ENCODE measurements around the gene SOWAHD.
A peak's percentile ranks its signal among the peaks of the same experiment; 100 is the strongest.
"Not testable (repeated sequence)": the region's sequence is repeated elsewhere in the genome, so short reads cannot be mapped to it uniquely, and the experiment has no call there.

The SOWAHD gene

DNA sequence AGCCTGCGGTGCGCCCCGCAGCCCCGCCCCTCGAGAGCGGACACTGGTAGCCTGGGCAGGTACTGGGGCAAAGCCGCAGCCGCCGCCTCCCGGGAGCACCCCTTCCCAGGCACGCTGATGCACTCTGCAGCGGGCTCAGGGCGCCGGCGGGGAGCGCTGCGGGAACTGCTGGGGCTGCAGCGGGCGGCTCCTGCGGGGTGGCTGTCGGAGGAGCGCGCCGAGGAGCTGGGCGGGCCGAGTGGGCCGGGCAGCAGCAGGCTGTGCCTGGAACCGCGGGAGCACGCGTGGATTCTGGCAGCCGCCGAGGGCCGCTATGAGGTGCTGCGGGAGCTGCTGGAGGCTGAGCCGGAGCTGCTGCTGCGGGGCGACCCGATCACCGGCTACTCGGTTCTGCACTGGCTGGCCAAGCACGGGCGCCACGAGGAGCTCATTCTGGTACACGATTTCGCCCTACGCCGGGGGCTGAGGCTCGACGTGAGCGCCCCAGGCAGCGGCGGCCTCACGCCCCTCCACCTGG is 401 bp downstream of the SOWAHD start:
- DNase-seq (ENCODE audit: low spot score), result peak; percentile 59

DNA sequence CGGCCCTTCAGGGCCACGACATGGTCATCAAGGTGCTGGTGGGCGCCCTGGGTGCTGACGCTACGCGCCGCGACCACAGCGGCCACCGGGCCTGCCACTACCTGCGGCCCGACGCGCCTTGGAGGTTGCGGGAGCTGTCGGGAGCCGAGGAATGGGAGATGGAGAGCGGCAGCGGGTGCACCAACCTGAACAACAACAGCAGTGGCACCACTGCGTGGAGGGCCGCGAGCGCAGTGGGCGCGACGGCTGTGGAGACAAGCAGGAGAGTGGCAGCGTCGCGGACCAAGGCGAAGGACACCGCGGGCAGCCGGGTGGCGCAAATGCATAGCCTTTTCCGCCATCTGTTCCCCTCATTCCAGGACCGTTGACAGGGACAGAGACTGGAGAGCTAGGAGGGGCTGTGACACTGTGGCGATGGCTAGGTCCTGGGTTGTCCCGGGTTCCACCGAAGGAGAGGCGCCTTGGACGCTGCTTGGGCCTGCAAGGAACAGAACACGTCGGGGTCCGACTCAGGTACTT is 919 bp downstream of the SOWAHD start:
- DNase-seq (ENCODE audit: low spot score), result no peak

DNA sequence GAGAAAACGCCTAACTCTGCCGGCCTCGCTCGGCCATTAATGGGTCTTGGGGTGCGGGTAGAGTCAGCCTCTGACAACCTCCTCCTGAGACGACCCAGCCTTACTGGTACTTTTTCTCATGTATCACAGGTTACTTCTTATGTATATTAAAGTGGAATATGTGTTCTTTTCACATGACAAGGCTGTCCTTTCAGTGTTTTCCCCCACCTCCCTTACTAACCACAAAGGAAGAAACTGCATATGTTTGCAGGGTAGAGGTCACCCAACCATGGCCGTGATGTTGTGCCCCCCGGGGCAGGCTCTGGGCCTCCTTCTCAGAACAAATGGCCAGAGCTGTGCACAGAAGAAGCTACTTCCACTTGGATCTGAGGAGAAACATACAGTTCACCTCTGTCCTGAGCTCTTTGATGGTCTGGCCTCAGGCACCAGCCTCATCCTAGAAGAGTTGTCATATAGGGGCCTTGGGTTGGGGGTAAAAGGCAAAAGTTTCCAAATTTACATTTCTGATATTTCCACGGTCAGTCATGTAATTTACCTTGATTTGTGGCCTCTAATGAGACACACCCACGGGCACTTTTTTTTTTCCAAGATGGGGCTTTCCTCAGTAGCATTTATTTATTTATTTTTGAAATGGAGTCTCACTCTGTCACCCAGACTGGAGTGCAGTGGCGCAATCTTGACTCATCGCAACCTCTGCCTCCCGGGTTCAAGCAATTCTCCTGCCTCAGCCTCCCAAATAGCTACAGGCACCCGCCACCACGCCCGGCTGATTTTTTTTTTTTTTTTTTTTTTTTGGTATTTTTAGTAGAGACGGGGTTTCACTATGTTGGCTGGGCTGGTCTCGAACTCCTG is 1.9 kb downstream of the SOWAHD start:
- DNase-seq (ENCODE audit: low spot score), result no peak

DNA sequence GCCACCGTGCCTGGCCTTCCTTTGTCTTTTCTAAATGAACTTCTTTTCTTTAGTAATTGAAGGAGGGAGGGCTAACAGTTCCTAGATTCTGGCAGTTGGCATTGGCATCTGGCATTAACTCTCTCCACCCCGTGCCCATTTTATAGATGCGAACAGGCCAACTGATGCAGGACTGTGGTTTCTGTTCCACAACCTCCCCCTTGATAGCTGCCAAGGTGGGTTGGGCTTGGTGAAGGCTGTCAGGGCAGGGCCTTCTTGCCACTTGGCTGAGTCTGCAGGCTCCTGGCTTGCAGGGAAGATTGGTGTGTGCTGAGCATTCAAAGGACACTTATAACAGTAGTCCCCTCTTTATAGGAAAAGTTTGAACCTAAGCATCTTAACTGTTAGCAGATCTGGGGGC is 4.3 kb downstream of the SOWAHD start:
- no peak for DNase-seq (ENCODE audit: low spot score)

DNA sequence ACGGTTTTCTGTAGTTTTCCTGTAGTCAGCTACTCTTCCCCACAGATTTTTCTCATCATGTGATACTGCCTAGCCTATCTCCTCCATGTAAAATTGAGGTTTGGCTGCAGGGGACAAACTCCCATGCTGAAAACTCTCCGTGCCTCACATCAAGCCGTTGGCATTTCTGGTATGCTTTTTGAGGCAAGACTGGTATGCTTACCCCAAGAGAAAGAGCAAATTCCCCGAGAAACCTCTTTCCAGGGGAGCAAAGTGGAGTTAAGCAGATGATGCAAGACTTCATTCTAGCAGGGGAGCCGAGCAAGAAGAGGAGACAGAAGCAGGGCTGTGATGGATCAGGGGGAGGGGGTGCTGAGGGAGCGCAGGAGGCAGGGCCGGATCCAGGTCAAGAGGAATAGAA is 4.8 kb downstream of the SOWAHD start:
- no peak for DNase-seq (ENCODE audit: low spot score)

DNA sequence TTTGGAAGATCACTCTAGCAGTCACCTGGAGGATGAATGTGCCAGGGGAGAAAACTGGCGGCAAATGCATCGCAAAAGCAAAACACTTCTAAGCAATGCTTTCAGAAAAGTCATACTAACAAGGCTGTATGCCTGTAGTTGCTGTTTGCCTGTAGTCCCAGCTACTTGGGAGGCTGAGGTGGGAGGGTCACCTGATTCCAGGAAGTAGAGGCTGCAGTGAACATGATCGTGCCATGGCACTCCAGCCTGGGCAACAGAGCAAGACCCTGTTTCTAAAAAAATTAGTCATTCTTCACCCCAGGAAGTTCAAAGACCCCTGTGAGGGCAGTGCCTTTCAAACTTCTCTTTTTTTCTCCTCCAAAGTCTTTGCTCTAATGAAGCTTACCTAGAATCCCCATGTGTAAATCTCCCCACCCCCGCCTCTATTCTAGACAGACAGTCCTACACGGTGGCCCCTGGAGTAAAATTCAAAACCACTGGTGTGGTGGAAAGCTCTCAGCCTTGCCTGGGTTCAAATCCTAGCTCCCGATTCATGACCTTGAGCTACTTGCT is 5.5 kb downstream of the SOWAHD start:
- DNase-seq (ENCODE audit: low spot score), result no peak

DNA sequence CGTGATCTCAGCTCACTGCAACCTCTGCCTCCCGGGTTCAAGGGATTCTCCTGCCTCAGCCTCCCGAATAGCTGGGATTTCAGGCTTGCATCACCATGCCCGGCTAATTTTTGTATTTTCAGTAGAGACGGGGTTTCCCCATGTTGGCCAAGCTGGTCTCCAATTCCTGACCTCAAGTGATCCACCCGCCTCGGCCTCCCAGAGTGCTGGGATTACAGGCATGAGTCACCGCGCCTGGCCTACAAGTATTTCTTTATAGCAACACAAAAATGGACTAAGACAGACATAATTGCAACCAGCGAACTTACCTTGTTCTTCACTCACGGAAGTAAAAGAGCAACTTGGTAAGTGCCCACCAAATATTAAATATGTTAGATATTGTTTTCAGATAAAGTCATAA is 10.0 kb downstream of the SOWAHD start:
- DNase-seq (ENCODE audit: low spot score), result not testable (repeated sequence)

DNA sequence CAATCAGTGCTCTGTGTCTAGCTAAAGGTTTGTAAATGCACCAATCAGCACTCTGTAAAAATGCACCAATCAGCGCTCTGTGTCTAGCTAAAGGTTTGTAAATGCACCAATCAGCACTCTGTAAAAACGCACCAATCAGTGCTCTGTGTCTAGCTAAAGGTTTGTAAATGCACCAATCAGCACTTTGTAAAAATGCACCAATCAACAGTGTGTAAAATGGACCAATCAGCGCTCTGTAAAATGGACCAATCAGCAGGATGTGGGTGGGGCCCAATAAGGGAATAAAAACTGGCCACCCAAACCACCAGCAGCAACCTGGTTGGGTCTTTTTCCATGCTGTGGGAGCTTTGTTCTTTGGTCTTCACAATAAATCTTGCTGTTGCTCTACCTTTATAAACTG is 11.0 kb downstream of the SOWAHD start:
- not testable (repeated sequence) for DNase-seq (ENCODE audit: low spot score)

DNA sequence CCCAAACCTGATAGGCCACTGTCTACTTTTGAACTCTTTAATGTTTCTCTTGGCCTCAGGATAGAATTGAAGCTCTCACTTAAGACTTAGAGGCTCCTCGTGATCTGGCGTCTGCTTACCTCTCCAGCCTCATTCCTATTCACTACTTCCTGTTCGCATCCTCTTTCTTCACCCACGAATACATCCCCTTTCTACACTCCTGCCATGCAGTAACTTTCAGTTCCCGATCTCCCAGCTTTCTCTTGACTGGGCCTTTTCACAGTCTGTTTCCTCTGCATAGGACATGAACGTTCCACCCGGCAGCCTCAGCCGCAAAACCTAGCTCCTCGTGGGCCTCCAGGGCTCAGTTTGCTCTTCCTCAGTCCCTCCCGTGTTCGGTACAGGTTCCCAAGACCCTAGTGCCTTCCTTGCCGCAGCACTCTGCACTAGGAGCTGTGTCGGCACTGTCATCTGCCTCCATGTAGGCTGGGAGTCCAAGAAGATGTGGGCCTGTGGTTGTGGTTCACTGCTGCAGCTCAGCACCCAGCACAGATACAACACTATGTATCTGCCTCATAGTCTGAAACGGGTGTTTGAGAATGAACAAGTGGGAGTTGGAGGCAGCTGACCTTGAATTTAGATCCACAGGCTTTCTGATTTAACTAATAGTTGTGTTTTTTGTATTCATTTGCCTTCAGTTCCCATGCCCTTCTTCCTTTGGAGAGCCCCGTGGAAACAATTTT is 17.3 kb downstream of the SOWAHD start:
- DNase-seq (ENCODE audit: low spot score), result no peak

DNA sequence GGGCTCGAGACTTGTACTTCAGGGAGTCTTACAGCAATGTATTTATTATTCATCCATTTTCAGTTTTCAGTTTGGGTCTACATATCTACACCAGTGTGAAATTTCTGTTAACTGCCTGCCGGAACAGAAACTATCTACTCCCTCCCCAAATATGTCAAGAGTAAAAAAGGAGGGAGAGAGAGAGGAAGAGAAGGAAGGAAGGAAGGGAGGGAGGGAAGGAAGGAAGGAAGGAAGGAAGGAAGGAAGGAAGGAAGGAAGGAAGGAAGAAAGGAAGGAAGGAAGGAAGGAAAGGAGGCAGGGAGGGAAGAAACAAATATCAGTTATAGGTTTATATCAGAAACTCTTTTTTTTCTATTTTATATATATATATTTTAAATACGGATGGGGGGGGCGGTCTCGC is 20.4 kb downstream of the SOWAHD start:
- no peak for DNase-seq (ENCODE audit: low spot score)

DNA sequence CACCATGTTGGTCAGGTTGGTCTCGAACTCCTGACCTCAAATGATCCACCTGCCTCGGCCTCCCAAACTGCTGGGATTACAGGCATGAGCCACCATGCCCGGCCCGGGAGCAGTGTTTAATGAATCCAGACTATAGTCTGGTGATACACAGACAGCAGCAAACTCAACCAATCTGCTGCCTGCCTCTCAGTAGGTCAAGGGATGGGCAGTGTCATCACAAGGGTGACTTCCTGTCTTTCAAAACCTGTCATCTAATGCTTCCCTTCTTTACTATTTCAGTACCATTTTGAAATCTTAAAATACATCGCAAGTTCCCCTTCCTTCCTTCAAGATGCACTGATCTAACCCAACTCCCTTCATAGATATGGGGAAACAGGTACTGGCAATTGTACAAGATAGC is 24.6 kb downstream of the SOWAHD start:
- no peak for DNase-seq (ENCODE audit: low spot score)

DNA sequence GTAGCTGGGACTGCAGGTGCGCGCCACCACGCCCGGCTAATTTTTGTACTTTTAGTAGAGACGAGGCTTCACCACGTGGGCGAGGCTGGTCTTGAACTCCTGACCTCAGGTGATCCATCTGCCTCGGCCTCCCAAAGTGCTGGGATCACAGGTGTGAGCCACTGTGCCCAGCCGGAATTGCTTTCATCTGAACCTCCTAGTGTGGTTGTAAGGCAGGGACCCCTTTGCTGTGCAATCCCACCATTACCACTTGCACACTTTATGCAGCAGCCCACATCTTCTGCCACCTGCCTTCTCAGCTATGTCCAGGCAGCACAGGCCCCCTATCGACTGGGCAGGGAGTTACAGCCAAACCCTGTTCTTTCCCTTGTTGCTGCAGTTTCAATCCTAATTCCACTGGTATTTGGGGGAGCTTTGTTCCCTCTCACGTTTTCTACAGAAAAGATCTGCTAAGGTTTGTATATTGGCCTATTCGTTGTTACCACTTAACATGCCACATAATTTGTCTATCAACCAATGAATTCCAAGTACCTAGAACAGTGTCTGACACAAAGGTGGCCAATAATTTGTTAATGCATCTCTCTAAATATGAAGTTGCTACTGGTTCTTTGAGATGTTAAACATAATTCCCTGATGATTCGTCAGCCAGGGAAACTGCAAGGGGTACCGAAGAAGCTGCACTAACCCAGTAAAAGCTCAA is 26.5 kb downstream of the SOWAHD start:
- DNase-seq (ENCODE audit: low spot score), result no peak

DNA sequence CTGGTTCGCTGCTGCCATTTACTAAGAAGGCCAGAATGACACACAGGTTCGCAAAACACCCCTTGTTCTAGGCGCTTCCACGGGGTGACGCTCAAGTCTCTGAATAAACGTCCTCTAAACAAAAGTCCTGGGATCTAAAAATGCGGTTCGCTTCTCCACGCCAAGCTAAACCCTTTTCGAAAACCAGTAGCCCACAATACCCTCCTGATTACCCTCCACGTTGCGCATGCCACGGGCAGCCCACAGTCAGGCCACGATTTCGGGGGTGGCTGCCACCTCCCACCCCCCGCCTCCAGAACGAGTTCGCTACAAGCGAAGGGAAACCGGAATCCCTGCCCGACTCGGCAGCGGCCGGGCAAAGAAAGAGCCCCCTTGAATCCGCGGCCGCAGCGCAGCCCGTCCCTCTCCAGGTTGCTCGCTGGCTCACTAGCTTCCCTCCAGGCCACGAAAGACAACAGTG is 32.6 kb downstream of the SOWAHD start:
- no peak for DNase-seq (ENCODE audit: low spot score)

DNA sequence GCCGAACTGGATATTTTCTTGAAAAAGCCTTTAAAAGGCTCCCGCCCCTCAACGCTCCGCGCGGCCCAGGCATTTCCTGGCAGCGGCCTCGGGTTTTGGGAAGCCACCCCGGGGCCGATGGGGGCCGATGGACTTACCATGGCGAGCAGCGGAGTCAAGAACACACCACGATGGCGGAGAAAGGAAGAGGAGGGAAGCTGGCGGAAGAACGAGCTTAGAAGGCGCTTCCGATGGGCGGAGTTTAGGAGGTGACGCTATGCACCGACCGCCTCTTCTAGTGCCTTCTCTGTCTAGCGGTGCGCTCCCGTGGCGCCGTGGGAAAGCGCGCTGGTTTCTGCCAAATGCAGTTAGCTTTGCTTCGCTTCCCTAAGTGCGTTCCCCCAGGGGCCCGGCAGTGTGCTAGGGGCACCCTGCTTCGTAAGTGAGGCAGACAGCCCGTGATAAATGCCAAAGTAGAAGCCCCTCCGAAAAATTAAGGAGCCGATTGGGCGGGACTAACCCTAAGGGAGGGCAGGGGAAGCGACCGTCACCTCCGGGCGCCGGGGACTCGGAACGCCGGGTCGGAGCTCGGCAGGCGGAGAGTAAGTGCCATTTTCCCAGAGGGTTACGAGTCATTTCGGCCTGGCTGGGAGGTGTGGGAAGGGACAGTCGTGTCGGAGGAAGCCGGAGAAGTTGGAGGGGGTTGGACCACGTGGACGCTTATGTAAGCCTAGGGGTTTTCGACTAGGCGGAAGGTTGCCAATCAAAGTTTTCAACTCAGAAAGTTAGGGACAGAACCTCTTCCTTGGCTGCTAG is 33.2 kb downstream of the SOWAHD start, which contains the start of gene RPL39:
TSS of gene RPL39 (minus strand) at position 194 of the 795 bp plus-strand sequence. CDS start at position 140, 54 bp downstream.
- peak; percentile 82 for DNase-seq (ENCODE audit: low spot score)

DNA sequence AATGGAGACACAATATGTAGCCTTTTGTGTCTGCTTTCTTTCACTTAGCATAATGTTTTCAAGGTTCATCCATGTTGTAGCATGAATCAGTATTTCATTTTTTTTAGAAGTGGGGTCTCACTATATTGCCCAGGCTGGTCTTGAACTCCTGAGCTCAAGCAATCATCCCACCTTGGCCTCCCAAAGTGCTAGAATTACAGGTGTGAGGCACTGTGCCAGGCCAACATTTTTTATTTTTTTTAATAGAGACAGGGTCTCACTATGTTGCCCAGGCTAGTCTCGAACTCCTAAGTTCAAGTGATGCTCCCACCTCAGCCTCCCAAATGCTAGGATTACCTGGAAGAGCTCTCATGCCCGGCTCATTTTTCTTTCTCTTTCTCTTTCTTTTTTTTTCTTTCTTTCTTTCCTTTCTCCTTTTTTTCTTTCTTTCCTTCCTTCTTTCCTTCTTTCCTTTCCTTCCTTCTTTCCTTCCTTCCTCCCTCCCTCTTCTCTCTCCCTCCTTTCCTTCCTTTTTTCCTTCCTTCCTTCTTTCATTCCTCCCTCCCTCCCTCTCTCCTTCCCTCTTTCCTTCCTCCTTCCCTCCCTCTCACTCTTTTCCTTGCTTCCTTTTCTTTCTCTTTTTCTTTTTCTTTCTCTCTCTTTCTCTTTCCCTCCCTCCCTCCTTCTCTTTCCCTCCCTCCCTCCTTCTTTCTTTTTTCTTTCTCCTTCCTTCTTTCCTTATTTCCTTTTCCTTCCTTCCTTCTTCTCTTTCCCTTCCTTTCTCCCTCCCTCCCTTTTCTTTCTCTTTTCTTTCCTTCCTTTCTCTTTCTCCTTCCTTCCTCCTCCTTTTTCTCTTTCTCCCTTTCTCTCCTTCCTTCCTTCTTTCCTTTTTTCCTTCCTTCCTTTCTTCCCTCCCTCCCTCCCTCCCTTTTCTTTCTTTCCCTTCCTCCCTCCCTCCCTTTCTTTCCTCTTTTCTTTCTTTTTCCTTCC is 43.1 kb downstream of the SOWAHD start:
- DNase-seq (ENCODE audit: low spot score), result no peak

DNA sequence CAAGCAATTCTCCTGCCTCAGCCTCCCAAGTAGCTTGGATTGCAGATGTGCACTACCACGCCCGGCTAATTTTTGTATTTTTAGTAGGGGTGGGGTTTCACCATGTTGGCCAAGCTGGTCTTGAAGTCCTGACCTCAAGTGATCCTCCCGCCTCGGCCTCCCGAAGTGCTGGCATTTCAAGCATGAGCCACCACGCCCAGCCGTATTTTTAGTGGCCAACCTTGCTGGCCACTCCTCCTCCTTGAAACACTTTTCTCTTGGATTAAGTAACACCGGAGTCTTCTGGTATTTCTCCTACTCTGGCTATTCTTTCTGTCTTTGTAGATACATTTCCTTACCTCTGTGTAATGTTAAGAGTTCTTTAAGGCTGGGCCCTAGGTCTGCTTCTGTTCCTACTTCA is 44.2 kb downstream of the SOWAHD start:
- DNase-seq (ENCODE audit: low spot score), result no peak

DNA sequence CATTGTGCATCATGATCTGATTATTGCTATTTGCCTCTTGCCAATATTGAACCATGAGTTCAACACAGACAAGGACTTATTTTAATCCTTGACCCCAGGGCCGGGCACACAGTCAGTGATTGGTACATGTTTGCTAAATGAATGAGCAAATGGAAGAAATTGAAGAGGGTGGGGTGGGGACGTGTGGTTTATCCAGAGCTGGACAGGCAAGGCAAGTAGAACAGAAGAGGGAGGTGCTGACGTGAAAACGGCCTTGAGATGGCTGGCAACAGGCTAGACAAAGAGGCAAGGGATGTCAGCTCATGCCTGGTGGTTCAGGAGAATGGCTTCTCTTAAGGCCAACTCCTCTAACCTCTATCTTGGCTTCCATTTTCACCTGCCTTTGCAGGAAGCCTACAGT is 50.1 kb downstream of the SOWAHD start:
- not testable (repeated sequence) for DNase-seq (ENCODE audit: low spot score)

DNA sequence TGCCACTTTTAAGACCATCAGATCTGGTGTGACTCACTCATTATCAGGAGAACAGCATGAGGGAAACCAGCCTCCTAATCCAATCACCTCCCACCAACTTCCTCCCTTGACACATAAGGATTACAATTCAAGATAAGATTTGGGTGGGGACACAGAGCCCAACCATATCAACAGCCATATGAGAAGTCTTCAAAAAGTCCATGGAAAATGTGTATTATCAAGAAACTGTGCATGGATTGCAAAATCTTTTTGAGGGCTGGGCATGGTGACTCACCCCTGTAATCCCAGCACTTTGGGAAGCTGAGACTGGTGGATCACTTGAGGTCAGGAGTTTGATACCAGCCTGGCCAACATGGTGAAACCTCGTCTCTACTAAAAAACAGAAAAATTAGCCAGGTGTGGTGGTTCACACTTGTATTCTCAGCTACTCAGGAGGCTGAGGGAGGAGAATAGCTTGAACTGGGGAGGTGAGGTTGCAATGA is 50.8 kb downstream of the SOWAHD start:
- DNase-seq (ENCODE audit: low spot score), result no peak
